Right lobe of liver (tissue), 6 donors: ENCODE results near the gene TMC5. TPM values are rescaled to one million over a fixed set of nuclear protein-coding genes. Genes with fewer than 3 reads are reported as not detected.

Experiments
- ATAC-seq, 4 donors: fragments of 200-7000 bp; cut with Tn5 transposase; one replicate each; pipeline ENCODE4 v1.9.1; 2020; ENCODE audit warnings: mild to moderate bottlenecking in 4 of 4, moderate library complexity in 4 of 4
- DNase-seq, 3 donors: peaks; one replicate each; pipeline ENCODE4 v3.0.0-alpha.2; 2020
- H3K27ac ChIP-seq, 3 donors: fragments of 200-600 bp; one replicate each; pipeline ENCODE4 v1.8.0; 2022
- H3K27me3 ChIP-seq, 2 donors: fragments of 200-600 bp; one replicate each; pipeline ENCODE4 v1.8.0; 2022
- H3K36me3 ChIP-seq, 4 donors: fragments of 200-600 bp; sonication (generic) in 1 of 4; one replicate each; pipeline versions ENCODE4 v1.5.1 to v1.8.0; 2017 to 2022; ENCODE audit warnings: control low read depth in 1 of 4
- H3K4me1 ChIP-seq, 4 donors: fragments of 200-600 bp; sonication (generic) in 1 of 4; one replicate each; pipeline versions ENCODE4 v1.5.1 to v1.8.0; 2017 to 2022; ENCODE audit warnings: control low read depth in 1 of 4
- H3K4me3 ChIP-seq, 3 donors: fragments of 200-600 bp; one replicate each; pipeline ENCODE4 v1.8.0; 2022
- H3K9me3 ChIP-seq, 4 donors: fragments of 200-600 bp; sonication (generic) in 1 of 4; one replicate each; pipeline versions ENCODE4 v1.5.1 to v1.8.0; 2017 to 2022; ENCODE audit warnings: control low read depth in 1 of 4
- POLR2A ChIP-seq: fragments of 450-650 bp; IDR thresholded peaks from one replicate; pipeline ENCODE4 v1.6.1; 2017; ENCODE audit warnings: antibody characterized with exemption, mild to moderate bottlenecking
- WGBS: methylation state at CpG from one replicate; pipeline ENCODE4 v1.1.6; 2018; ENCODE audit warnings: low coverage, low lambda C conversion rate; ENCODE audit not compliant: insufficient coverage; ENCODE audit errors: missing lambda C conversion rate; 5-methylcytosine and 5-hydroxymethylcytosine counted together
- intact Hi-C, 2 donors: fragments of 100-400 bp; cut with DNase I; formaldehyde crosslinking; loops; one replicate each; pipeline versions ENCODE4 v1.11.2 to v1.14.1; 2022
- total RNA-seq, 6 experiments: library from RNA; depleted of rRNA in 2 of 6; stranded (reverse); fragments of >200 nt in 2 of 6; fragmentation: NEBNext Ultra II Directional in 3 of 6; extraction: Animal tissue kit (Norgen Biotek cat#: 25700) in 3 of 6; gene quantifications; one replicate each; pipeline versions ENCODE4 v1.1.0 to v1.2.4, GENCODE V29; 2016 to 2023
- TF ChIP-seq, protein P1 (sequence below), 4 donors: fragments of 200-600 bp in 3 of 4; fragments of 450-650 bp in 1 of 4; IDR thresholded peaks; one replicate each; pipeline versions ENCODE4 v1.5.1 to v1.8.0; 2016 to 2022; ENCODE audit warnings: antibody characterized with exemption in 4 of 4, mild to moderate bottlenecking in 2 of 4
- donor health status: DM: no; HTN: yes; CAD: no.
- donor health status: DM: no; HTN: no; CAD: no.
- donor health status: DM: no; HTN: no; CAD: no.
- donor health status: DM: no; HTN: yes; CAD: no.
- donor health status: DM: no; HTN: yes; CAD: no.

Gene TMC5
- total RNA-seq, 6 experiments from 2014 or later: 0.43 to 3.4 (median 0.93) TPM; not detected in 1

DNA sequence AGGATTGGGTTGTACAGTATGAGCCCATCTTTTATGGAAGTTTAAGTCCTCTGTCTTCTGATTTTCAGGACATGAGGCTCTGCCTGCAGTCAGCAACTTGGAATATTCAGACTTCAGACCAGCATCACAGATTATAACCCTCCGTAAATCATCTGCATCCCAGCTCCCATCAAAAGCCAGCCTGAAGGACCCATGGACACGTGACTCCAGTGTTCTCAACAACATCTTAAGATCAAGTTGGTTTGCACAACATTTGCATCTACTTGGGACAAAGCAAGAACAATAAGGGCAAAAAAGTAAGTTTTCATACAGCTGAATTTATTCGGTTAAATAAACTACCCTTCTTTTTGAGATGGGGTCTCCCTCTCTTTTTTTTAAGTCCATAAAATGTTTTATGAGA, 12.7 kb downstream of the TMC5 start:
- Histone ChIP-seq H3K4me1 (peaks cover 0 to 21% (median 6%) of the 10 kb centered on the region in 4 donors), H3K4me3 (no peak overlapping the region), H3K27me3 (no peaks in the 10 kb centered on the region), H3K36me3 (no peaks in the 10 kb centered on the region), H3K27ac (no peak overlapping the region), H3K9me3 (no peaks in the 10 kb centered on the region)
- 74% methylated on average over 3 of the region's 3 CpGs for WGBS
- TF ChIP-seq POLR2A: no peak
- DNase-seq: no peak
- no peak for ATAC-seq
- intact Hi-C loops: no loop called here

DNA sequence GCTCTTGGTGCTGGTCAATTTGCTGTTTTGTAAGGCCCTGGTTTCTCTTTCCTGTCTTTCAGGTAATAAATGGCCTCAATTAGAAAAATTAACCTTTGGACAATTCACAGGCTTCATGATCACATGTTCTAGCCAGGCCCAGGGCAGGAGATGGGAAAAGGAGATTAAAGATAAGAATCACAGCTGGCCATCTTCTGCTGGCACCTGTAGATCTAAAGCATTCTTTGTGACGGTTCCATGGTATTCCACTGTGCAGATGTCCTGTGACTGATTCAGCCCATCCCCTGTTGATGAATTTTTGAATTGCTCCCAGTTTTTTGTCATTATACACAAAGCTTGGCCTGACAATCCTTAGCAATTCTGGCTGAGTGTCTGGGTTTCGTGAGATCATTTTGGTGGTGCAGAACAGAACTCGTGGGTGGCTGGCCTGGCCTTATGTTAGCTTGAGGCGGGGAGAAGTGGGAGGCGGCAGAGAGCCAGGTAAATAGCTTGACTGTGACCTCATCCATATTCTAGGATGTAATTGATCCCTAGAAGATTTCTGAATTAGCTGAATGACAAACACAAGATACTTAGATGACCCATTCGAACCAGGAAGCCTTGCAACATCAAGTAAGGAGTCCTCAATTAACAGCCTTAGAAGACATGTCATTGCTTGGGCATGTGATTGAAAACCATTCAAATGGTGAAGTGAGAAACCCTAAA, 14.1 kb downstream of the TMC5 start:
- DNase-seq (peak in 1 of 3 donors; percentile 29), ATAC-seq (peak in 2 of 4 donors; percentile 12 to 18)
- Histone ChIP-seq H3K36me3 (no peaks in the 10 kb centered on the region), H3K27ac (peak overlapping the region in 1 of 3 donors; percentile 23), H3K4me3 (no peak overlapping the region), H3K4me1 (peaks cover 0 to 21% (median 6%) of the 10 kb centered on the region in 4 donors), H3K9me3 (no peaks in the 10 kb centered on the region), H3K27me3 (no peaks in the 10 kb centered on the region)
- intact Hi-C loops: no loop called here
- WGBS: 65% methylated on average over 5 of the region's 6 CpGs
- TF ChIP-seq, protein P1, sequence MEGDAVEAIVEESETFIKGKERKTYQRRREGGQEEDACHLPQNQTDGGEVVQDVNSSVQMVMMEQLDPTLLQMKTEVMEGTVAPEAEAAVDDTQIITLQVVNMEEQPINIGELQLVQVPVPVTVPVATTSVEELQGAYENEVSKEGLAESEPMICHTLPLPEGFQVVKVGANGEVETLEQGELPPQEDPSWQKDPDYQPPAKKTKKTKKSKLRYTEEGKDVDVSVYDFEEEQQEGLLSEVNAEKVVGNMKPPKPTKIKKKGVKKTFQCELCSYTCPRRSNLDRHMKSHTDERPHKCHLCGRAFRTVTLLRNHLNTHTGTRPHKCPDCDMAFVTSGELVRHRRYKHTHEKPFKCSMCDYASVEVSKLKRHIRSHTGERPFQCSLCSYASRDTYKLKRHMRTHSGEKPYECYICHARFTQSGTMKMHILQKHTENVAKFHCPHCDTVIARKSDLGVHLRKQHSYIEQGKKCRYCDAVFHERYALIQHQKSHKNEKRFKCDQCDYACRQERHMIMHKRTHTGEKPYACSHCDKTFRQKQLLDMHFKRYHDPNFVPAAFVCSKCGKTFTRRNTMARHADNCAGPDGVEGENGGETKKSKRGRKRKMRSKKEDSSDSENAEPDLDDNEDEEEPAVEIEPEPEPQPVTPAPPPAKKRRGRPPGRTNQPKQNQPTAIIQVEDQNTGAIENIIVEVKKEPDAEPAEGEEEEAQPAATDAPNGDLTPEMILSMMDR (IDR thresholded peaks at IDR 0.05): no peak
- TF ChIP-seq POLR2A: no peak

DNA sequence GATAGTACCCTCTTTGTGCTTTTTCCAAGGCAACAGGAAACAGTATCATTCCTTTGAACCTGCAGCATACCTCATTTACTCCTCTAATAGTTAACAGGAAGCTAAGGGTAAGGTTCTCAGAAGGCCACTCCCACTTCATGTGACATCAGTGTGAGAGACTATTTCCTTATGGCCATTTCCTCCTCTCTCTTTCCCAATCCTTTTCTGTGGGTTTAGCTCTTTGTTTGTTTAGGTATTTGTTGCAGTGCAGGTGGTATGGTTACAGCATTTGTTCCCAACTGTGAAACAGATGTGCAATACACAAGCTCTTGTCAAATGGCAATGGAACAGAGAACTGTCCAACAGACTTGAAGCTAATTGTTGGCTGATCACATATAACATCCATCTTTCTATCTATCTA, 14.7 kb downstream of the TMC5 start:
- Histone ChIP-seq H3K4me1 (peaks cover 0 to 26% (median 6%) of the 10 kb centered on the region in 4 donors), H3K27ac (peak overlapping the region in 1 of 3 donors; percentile 23), H3K4me3 (no peak overlapping the region), H3K9me3 (no peaks in the 10 kb centered on the region), H3K27me3 (no peaks in the 10 kb centered on the region), H3K36me3 (no peaks in the 10 kb centered on the region)
- DNase-seq (no peak), ATAC-seq (peak in 3 of 4 donors; percentile 29 to 68 (median 59))
- TF ChIP-seq, protein P1 (IDR thresholded peaks at IDR 0.05): no peak
- peak; percentile 29 for TF ChIP-seq POLR2A
- intact Hi-C loops: no loop called here

DNA sequence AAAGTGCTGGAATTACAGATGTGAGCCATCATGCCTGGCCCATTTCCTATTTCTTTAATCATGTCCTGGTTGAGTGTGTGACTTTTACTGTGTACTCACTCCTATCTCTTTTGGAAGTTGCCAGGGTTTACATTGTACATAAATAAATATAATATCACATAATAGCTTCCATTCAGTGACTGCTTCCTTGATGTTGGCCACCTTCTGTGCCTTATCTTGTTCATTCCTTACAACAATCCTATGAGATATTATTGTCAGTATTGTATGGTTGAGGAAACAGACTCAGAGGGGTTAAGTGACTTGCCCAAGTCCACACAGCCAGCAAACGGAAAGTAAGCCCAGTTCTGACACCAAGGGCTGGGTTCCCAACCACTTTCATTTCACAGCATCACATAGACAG, 16.9 kb downstream of the TMC5 start:
- peaks cover 0 to 32% (median 4%) of the 10 kb centered on the region in 4 donors for H3K4me1 ChIP-seq

DNA sequence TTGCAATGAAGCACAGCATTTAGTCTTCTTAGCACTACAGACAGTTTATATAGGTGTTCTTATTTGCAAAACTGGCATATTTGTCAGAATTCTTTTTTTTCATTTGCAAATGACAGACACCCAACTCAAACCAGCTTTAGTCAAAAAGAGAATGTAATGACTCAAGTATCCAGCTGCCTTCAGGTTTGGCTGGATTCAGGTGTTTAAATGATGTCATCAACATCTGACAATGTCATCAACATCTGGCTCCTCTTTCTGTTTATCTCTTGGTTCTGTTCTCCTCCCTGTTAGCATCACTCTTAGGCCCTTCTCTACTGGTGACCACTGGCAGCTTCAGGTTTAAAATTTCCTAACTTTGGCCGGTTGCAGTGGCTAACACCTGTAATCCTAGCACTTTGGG, 18.9 kb downstream of the TMC5 start:
- Histone ChIP-seq H3K4me3 (no peak overlapping the region), H3K27ac (no peak overlapping the region), H3K4me1 (peaks cover 0 to 21% (median 1%) of the 10 kb centered on the region in 4 donors), H3K9me3 (no peaks in the 10 kb centered on the region), H3K36me3 (no peaks in the 10 kb centered on the region), H3K27me3 (no peaks in the 10 kb centered on the region)
- TF ChIP-seq POLR2A: no peak
- TF ChIP-seq, protein P1 (IDR thresholded peaks at IDR 0.05): no peak
- 88% methylated on average over 1 of the region's 1 CpG for WGBS
- ATAC-seq (peak in 1 of 4 donors; percentile 8), DNase-seq (no peak)
- intact Hi-C loops: no loop called here

More for the DNA sequence above, 16.9 kb downstream of the TMC5 start:
- Histone ChIP-seq H3K4me3 (no peak overlapping the region), H3K9me3 (no peaks in the 10 kb centered on the region), H3K36me3 (no peaks in the 10 kb centered on the region), H3K27ac (no peak overlapping the region), H3K27me3 (no peaks in the 10 kb centered on the region)
- intact Hi-C loops: no loop called here
- WGBS: 33% methylated on average over 1 of the region's 1 CpG
- DNase-seq: no peak
- no peak for ATAC-seq
- no peak for TF ChIP-seq POLR2A
- TF ChIP-seq, protein P1 (IDR thresholded peaks at IDR 0.05): no peak
